Testis (tissue), 2 donors: ENCODE measurements around the gene DEAF1.

Experiments used
- CTCF ChIP-seq, 3 experiments: fragments of 450-650 bp in 2 of 3; fragments of 200-600 bp in 1 of 3; sonication (generic) in 1 of 3; IDR thresholded peaks; one replicate each; pipeline ENCODE4 v1.5.1; 2016 to 2019; ENCODE audit warnings: antibody characterized with exemption in 3 of 3, mild to moderate bottlenecking in 2 of 3, moderate library complexity in 1 of 3
- POLR2A ChIP-seq: fragments of 450-650 bp; IDR thresholded peaks from one replicate; pipeline ENCODE4 v1.6.1; 2017; ENCODE audit warnings: antibody characterized with exemption, mild to moderate bottlenecking, moderate library complexity

- TF ChIP-seq CTCF (IDR thresholded peaks at IDR 0.05) = no peak
- no peak for TF ChIP-seq POLR2A
These were observed 34.2 kb downstream of the DEAF1 start for GRCh38 chr11:660681-661444.
